Endothelial cell of umbilical vein (primary cell): ENCODE results near the gene PRXL2B. TPM values are rescaled to one million over a fixed set of nuclear protein-coding genes. Genes with fewer than 3 reads are reported as not detected.

Experiments used
- BruUV-seq: library from RNA; stranded (reverse); fragments of 400-500 nt; replicated peaks from 2 replicates; lab custom pipeline; 2021; lab: Mats Ljungman, UMichigan
- CTCF ChIA-PET: fragments of 300-600, 350-600 bp; sonication (Branson Sonifier 250); formaldehyde crosslinking; loops from one replicate; lab custom pipeline; 2021; ENCODE audit warnings: antibody characterized with exemption, inconsistent platforms; lab: Charles Lee
- POLR2A ChIA-PET: fragments of 300-600, 350-600 bp; sonication (Branson Sonifier 250); formaldehyde crosslinking; loops from one replicate; lab custom pipeline; 2021; ENCODE audit warnings: antibody characterized with exemption, inconsistent platforms; lab: Charles Lee
- DNase-seq: peaks from one replicate; pipeline ENCODE4 v3.0.0-alpha.2; 2011; ENCODE audit warnings: low read depth, low spot score
- FAIRE-seq: peaks from 2 replicates; lab custom pipeline; 2011; peaks lifted over from hg19 to GRCh38; lab: Jason Lieb, UNC
- H2AFZ ChIP-seq: 2 replicates; pipeline ENCODE4 v1.6.0; 2012; ENCODE audit warnings: low read depth, low read length, control low read depth, inconsistent platforms
- H3K27ac ChIP-seq: 2 replicates; pipeline ENCODE4 v1.5.1; 2011; ENCODE audit warnings: low read depth, mild to moderate bottlenecking, control low read depth, low read length, moderate library complexity; ENCODE audit not compliant: insufficient read depth
- H3K27me3 ChIP-seq, 2 experiments: 2 replicates each; pipeline versions ENCODE4 v1.6.0 to v1.6.1; 2011; ENCODE audit warnings: low read length in 2 of 2, mixed read lengths in 1 of 2; ENCODE audit not compliant: control insufficient read depth in 2 of 2, insufficient read depth in 2 of 2
- H3K36me3 ChIP-seq, 2 experiments: 2 replicates in 1 of 2; 3 replicates in 1 of 2; pipeline ENCODE4 v1.5.1; 2011; ENCODE audit warnings: low read length in 2 of 2, mild to moderate bottlenecking in 1 of 2, moderate library complexity in 1 of 2; ENCODE audit not compliant: control insufficient read depth in 2 of 2, insufficient read depth in 2 of 2; ENCODE audit errors: extremely low read depth in 1 of 2
- H3K4me1 ChIP-seq: 3 replicates; pipeline ENCODE4 v1.5.1; 2011; ENCODE audit warnings: mild to moderate bottlenecking, low read length; ENCODE audit not compliant: control insufficient read depth, insufficient read depth; ENCODE audit errors: extremely low read depth
- H3K4me2 ChIP-seq: 2 replicates; pipeline ENCODE4 v1.6.1; 2011; ENCODE audit warnings: low read length, control low read depth, mixed read lengths; ENCODE audit not compliant: insufficient read depth
- H3K4me3 ChIP-seq, 3 experiments: fragments of 200-600 bp in 1 of 3; sonication (generic), shearing (Covaris generic) in 1 of 3; replicated peaks in 1 of 3; 2 replicates each; pipeline ENCODE4 v1.5.1; 2011 to 2016; ENCODE audit warnings: control low read depth in 3 of 3, low read length in 3 of 3, mild to moderate bottlenecking in 2 of 3, inconsistent platforms in 1 of 3, low read depth in 1 of 3, moderate library complexity in 1 of 3; ENCODE audit not compliant: insufficient read depth in 1 of 3
- H3K79me2 ChIP-seq: 2 replicates; pipeline ENCODE4 v1.6.0; 2012; ENCODE audit warnings: low read length, inconsistent platforms; ENCODE audit not compliant: control insufficient read depth, insufficient read depth
- H3K9ac ChIP-seq: replicated peaks from 2 replicates; pipeline ENCODE3; 2011; ENCODE audit warnings: low read length, control low read depth; ENCODE audit not compliant: insufficient read depth; ENCODE audit errors: extremely low read depth
- H3K9me1 ChIP-seq: replicated peaks from 3 replicates; pipeline ENCODE4 v1.6.0; 2011; ENCODE audit warnings: mild to moderate bottlenecking, low read length; ENCODE audit not compliant: control insufficient read depth, insufficient read depth; ENCODE audit errors: extremely low read depth
- H3K9me3 ChIP-seq: replicated peaks from 2 replicates; pipeline ENCODE4 v1.5.1; 2012; ENCODE audit warnings: low read length, inconsistent platforms; ENCODE audit not compliant: control insufficient read depth, insufficient read depth
- H4K20me1 ChIP-seq: replicated peaks from 2 replicates; pipeline ENCODE3; 2011; ENCODE audit warnings: mild to moderate bottlenecking, low read length; ENCODE audit not compliant: control insufficient read depth, insufficient read depth; ENCODE audit errors: extremely low read depth
- CTCF ChIP-seq, 2 donors: IDR thresholded peaks; 1 replicate in 1 of 2; 2 replicates in 1 of 2; pipeline ENCODE4 v1.5.1; 2011; ENCODE audit warnings: low read length in 2 of 2, mild to moderate bottlenecking in 2 of 2, moderate library complexity in 2 of 2, control low read depth in 1 of 2, inconsistent platforms in 1 of 2, low read depth in 1 of 2; ENCODE audit not compliant: insufficient read depth in 1 of 2; ENCODE audit errors: extremely low read depth in 1 of 2
- EZH2 ChIP-seq: IDR thresholded peaks from 2 replicates; pipeline ENCODE4 v1.6.1; 2012; ENCODE audit warnings: borderline replicate concordance, low read depth, mild to moderate bottlenecking, moderate library complexity, low read length, inconsistent platforms; ENCODE audit not compliant: severe bottlenecking
- GATA2 ChIP-seq: IDR thresholded peaks from 2 replicates; pipeline ENCODE4 v1.7.0; 2011; ENCODE audit warnings: low read depth, mild to moderate bottlenecking, moderate library complexity, mixed read lengths, low read length; ENCODE audit not compliant: insufficient read length, insufficient read depth
- JUN ChIP-seq: IDR thresholded peaks from 2 replicates; pipeline ENCODE4 v1.6.1; 2011; ENCODE audit warnings: borderline replicate concordance, low read depth; ENCODE audit not compliant: insufficient read length, insufficient read depth
- MYC ChIP-seq: IDR thresholded peaks from one replicate; pipeline ENCODE4 v1.6.1; 2011; ENCODE audit warnings: mild to moderate bottlenecking, low read depth, low read length
- POLR2A ChIP-seq: IDR thresholded peaks from 2 replicates; pipeline ENCODE4 v1.6.1; 2012; ENCODE audit warnings: low read depth, mild to moderate bottlenecking, control low read depth, low read length
- dilution Hi-C: fragments of 300-500 bp; cut with MboI; formaldehyde crosslinking; loops from one replicate; pipeline ENCODE4 v1.15.0; 2019; ENCODE audit warnings: low sequenced_read_pairs; ENCODE audit not compliant: extremely low pct_ligation_motif_present
- intact Hi-C: fragments of 100-400 bp; cut with micrococcal nuclease; formaldehyde crosslinking; loops from one replicate; pipeline ENCODE4 v1.10.0; 2022
- polyA plus RNA-seq, 4 experiments: library from polyadenylated mRNA; depleted of rRNA in 3 of 4; stranded (reverse) in 3 of 4; unstranded in 1 of 4; fragments of >200 nt; gene quantifications; 2 replicates each; pipeline versions ENCODE4 v1.2.1 to v1.2.3, GENCODE V29; 2011 to 2012; ENCODE audit warnings: missing spikeins in 1 of 4
- total RNA-seq: library from RNA; stranded (reverse); gene quantifications from 2 replicates; pipeline ENCODE4 v1.2.3, GENCODE V29; 2021

The PRXL2B gene
- total and polyA plus RNA-seq, 2 donors (not counting 3 experiments of a cell fraction or from before 2014, with no cell fraction given): 29.6 to 55.8 TPM

DNA sequence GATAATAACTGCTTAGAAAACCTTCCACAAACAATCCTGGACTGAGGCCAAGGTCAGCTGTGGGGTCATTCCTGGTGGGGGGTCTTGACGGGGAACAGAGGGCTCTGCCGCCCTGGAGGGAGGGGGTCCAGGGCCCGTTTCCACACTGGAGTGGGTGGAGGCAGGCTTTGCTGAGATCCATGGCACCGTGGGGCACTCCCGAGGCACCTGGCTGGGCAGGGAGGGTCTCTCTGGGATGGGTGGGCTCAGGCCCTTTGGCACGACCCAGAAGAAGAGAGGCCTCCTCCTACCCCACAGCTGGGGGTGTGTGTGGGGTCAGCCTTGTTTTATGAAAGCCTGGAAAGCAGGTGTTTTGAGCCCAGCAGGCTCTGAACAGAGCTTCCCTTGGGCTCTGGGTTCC lies 41.2 kb downstream of the PRXL2B start:
- H3K9ac ChIP-seq: no peak overlapping the region
- no peak overlapping the region for H3K27ac ChIP-seq
- no peak overlapping the region for H2AFZ ChIP-seq
- H4K20me1 ChIP-seq: no peaks in the 10 kb centered on the region
- no peak overlapping the region for H3K4me3 ChIP-seq
- no peak for FAIRE-seq
- H3K4me2 ChIP-seq: no peak overlapping the region
- no peaks in the 10 kb centered on the region for H3K79me2 ChIP-seq
- POLR2A ChIA-PET: no interaction called here
- dilution Hi-C loops: no loop called here
- CTCF ChIA-PET: no interaction called here
- DNase-seq: no peak
- H3K9me3 ChIP-seq: no peaks in the 10 kb centered on the region
- peaks cover 8 to 12% of the 10 kb centered on the region in 2 experiments for H3K27me3 ChIP-seq
- no peaks in the 10 kb centered on the region for H3K36me3 ChIP-seq
- H3K9me1 ChIP-seq: no peaks in the 10 kb centered on the region
- H3K4me1 ChIP-seq: no peaks in the 10 kb centered on the region
- intact Hi-C loops: no loop called here
- TF ChIP-seq EZH2: no peak
- no peak for TF ChIP-seq GATA2
- no peak for TF ChIP-seq POLR2A
- TF ChIP-seq CTCF (IDR thresholded peaks at IDR 0.05; ENCODE audit: extremely low read depth in 1 of 2, insufficient read depth in 1 of 2, low read depth in 1 of 2, low read length in 2 of 2): no peak
- no peak for TF ChIP-seq MYC
- BruUV-seq: no TSS peak

- no peaks in the 10 kb centered on the region for H3K4me1 ChIP-seq
- ChIA-PET CTCF (no interaction called here), POLR2A (no interaction called here)
- no TSS peak for BruUV-seq
- dilution Hi-C loops: no loop called here
- no peaks in the 10 kb centered on the region for H3K9me3 ChIP-seq
- no peak overlapping the region for H3K4me2 ChIP-seq
- DNase-seq (no peak), FAIRE-seq (no peak)
- H3K9ac ChIP-seq: no peak overlapping the region
- H3K9me1 ChIP-seq: no peaks in the 10 kb centered on the region
- H3K36me3 ChIP-seq: no peaks in the 10 kb centered on the region
- intact Hi-C loops: no loop called here
- no peaks in the 10 kb centered on the region for H4K20me1 ChIP-seq
- peaks cover 8 to 12% of the 10 kb centered on the region in 2 experiments for H3K27me3 ChIP-seq
- no peak overlapping the region for H3K27ac ChIP-seq
- no peak overlapping the region for H2AFZ ChIP-seq
- no peak overlapping the region for H3K4me3 ChIP-seq
- H3K79me2 ChIP-seq: no peaks in the 10 kb centered on the region
- no peak for TF ChIP-seq JUN
- TF ChIP-seq EZH2: peak; percentile 34
Observed at GRCh38 chr1:2628191-2628932, 41.8 kb downstream of the PRXL2B start.
